Measurements from ENCODE around the gene ITM2C. TPM values are rescaled to one million over a fixed set of nuclear protein-coding genes. Genes with fewer than 3 reads are reported as not detected.

The ITM2C gene
- total and polyA plus RNA-seq, 2 of the 13 experiments (the other 11 are each of a cell fraction or from before 2014, with no cell fraction given), result 70.5 to 270 TPM

- H2AFZ ChIP-seq (ENCODE audit: low read length), result no peak overlapping the region
- POLR2A ChIA-PET, result no interaction called here
Measured at GRCh38 chr2:230881840-230882239, 17.1 kb downstream of the ITM2C start.

GRCh38 chr2:230885463-230886130 is 20.9 kb downstream of the ITM2C start:
- Histone ChIP-seq H3K9me3 (ENCODE audit: low read length) (no peaks in the 10 kb centered on the region), H4K20me1 (ENCODE audit: insufficient read depth, low read length) (no peaks in the 10 kb centered on the region), H3K4me1 (ENCODE audit: insufficient read depth, low read length) (no peaks in the 10 kb centered on the region), H3K27me3 (ENCODE audit: control insufficient read depth in 1 of 2, insufficient read depth in 2 of 2, low read length in 2 of 2) (peaks cover 1 to 19% of the 10 kb centered on the region in 2 experiments; a peak in 4 of 5 replicates), H3K36me3 (replicated peaks in 1 of 2; ENCODE audit: control insufficient read depth in 1 of 2, insufficient read depth in 2 of 2, low read length in 2 of 2) (no peaks in the 10 kb centered on the region), H2AFZ (ENCODE audit: low read length) (no peak overlapping the region), H3K4me2 (ENCODE audit: low read depth, low read length) (no peak overlapping the region), H3K27ac (ENCODE audit: extremely low read length, insufficient read depth, low read length) (no peak overlapping the region), H3K4me3 (replicated peaks in 1 of 3; ENCODE audit: insufficient read depth in 1 of 3, low read depth in 2 of 3, low read length in 3 of 3) (no peak overlapping the region), H3K9ac (ENCODE audit: insufficient read depth, low read depth, low read length) (no peak overlapping the region), H3K79me2 (ENCODE audit: insufficient read depth, low read length) (no peaks in the 10 kb centered on the region)
- no TSS peak for BruUV-seq (replicated peaks)
- DNase-seq (ENCODE audit: low spot score) (no peak), FAIRE-seq (no peak), ATAC-seq (peak; percentile 37)
- WGBS (ENCODE audit: low lambda C conversion rate), result 37% methylated on average over 11 of the region's 11 CpGs
- POLR2A ChIA-PET, result no interaction called here
- TF ChIP-seq FOXO4 (CRISPR knock-in tag; conservative IDR thresholded peaks at IDR 0.05) (0 out of 2 replicates have a peak, but pooled peaks have one; percentile 75), HNRNPLL (IDR thresholded peaks at IDR 0.05; ENCODE audit: low read depth, low read length, poor library complexity, severe bottlenecking) (no peak)
- intact Hi-C loops (cut with micrococcal nuclease; ENCODE audit: unreplicated experiment), result no loop called here
- in situ Hi-C loops (cut with HindIII; ENCODE audit: extremely low pct_ligation_motif_present, low pct_unique_long_range_greater_than_20kb), result no loop called here
- CTCF ChIA-PET (ENCODE audit: low intra/inter-chr PET ratio, low total read pairs), result no interaction called here

More at GRCh38 chr2:230881840-230882239, 17.1 kb downstream of the ITM2C start:
- no peaks in the 10 kb centered on the region for H3K4me1 ChIP-seq (ENCODE audit: insufficient read depth, low read length)
- DNase-seq (ENCODE audit: low spot score) (no peak), ATAC-seq (no peak), FAIRE-seq (no peak)
- CTCF ChIA-PET (ENCODE audit: low intra/inter-chr PET ratio, low total read pairs), result no interaction called here
- no peaks in the 10 kb centered on the region for H3K9me3 ChIP-seq (ENCODE audit: low read length)
- intact Hi-C loops (cut with micrococcal nuclease; ENCODE audit: unreplicated experiment) (no loop called here), in situ Hi-C loops (cut with HindIII; ENCODE audit: extremely low pct_ligation_motif_present, low pct_unique_long_range_greater_than_20kb) (no loop called here)
- H3K79me2 ChIP-seq (ENCODE audit: insufficient read depth, low read length), result no peaks in the 10 kb centered on the region
- H3K4me2 ChIP-seq (ENCODE audit: low read depth, low read length), result no peak overlapping the region
- H4K20me1 ChIP-seq (ENCODE audit: insufficient read depth, low read length), result no peaks in the 10 kb centered on the region
- TF ChIP-seq FIP1L1 (IDR thresholded peaks at IDR 0.05; ENCODE audit: borderline replicate concordance, insufficient read depth, low read depth, low read length), result no peak
- TF ChIP-seq HMG20A (CRISPR knock-in tag; IDR thresholded peaks at IDR 0.05; ENCODE audit: borderline replicate concordance), result no peak
- H3K36me3 ChIP-seq (replicated peaks in 1 of 2; ENCODE audit: control insufficient read depth in 1 of 2, insufficient read depth in 2 of 2, low read length in 2 of 2), result peaks cover 7 to 13% of the 10 kb centered on the region in 2 experiments; a peak in 3 of 5 replicates
- BruUV-seq (replicated peaks), result no TSS peak
- H3K27me3 ChIP-seq (ENCODE audit: control insufficient read depth in 1 of 2, insufficient read depth in 2 of 2, low read length in 2 of 2), result no peaks in the 10 kb centered on the region
- H3K27ac ChIP-seq (ENCODE audit: extremely low read length, insufficient read depth, low read length), result no peak overlapping the region
- 62% methylated on average over 7 of the region's 7 CpGs for WGBS (ENCODE audit: low lambda C conversion rate)
- no peak overlapping the region for H3K9ac ChIP-seq (ENCODE audit: insufficient read depth, low read depth, low read length)
- H3K4me3 ChIP-seq (replicated peaks in 1 of 3; ENCODE audit: insufficient read depth in 1 of 3, low read depth in 2 of 3, low read length in 3 of 3), result no peak overlapping the region
